Tongue (tissue), 2 donors: Measurements from ENCODE around the gene SNAPC1. TPM values are rescaled to one million over a fixed set of nuclear protein-coding genes. Genes with fewer than 3 reads are reported as not detected.
"Not testable (repeated sequence)": the region's sequence is repeated elsewhere in the genome, so short reads cannot be mapped to it uniquely, and the experiment has no call there.

Source experiments
- DNase-seq: peaks from one replicate; pipeline ENCODE4 v3.0.0-alpha.2; 2015
- total RNA-seq: library from RNA; depleted of rRNA; stranded (reverse); fragments of >200 nt; gene quantifications from one replicate; pipeline ENCODE4 v1.2.3, GENCODE V29; 2014

The SNAPC1 gene, protein sequence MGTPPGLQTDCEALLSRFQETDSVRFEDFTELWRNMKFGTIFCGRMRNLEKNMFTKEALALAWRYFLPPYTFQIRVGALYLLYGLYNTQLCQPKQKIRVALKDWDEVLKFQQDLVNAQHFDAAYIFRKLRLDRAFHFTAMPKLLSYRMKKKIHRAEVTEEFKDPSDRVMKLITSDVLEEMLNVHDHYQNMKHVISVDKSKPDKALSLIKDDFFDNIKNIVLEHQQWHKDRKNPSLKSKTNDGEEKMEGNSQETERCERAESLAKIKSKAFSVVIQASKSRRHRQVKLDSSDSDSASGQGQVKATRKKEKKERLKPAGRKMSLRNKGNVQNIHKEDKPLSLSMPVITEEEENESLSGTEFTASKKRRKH
- total RNA-seq, result 7.0 TPM

DNA sequence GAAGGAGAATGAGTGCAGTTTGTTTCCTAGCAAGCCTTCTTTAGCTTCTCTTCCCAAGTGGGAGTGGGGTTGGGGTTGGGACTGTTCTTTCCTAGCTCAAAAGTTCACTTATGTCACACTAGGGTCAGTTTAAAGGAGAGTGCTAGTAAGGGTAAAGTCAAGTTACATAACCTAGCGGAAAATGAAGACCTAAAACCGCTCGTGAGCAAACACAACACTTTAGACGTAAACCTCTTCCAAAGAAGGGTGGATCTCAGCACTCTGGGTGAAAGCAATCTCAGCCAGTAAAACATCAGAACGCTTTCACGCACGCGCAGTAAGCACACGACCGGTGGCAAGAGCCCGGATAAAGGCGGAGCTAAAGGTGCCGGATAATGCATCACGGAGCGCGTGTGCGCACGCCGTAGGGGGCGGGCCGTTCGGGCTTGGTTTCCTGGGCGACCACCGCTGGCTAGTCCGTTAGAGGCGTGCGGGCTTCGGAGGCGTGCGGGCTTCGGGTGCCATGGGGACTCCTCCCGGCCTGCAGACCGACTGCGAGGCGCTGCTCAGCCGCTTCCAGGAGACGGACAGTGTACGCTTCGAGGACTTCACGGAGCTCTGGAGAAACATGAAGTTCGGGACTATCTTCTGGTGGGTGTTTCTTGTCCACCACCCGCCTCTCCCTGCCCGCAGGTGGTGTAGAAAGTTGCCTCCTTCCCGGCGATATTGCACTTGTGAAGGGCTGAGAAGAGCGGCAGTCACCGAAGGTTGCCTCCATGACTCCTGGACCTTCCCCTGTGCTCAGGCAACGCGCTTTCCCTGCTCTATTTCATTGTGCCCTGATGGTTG lies at the start of gene SNAPC1:
SNAPC1 (plus strand) TSS at position 462 of the 828 bp plus-strand sequence; CDS start at position 503, 41 bp downstream.
- peak; percentile 100 for DNase-seq

DNA sequence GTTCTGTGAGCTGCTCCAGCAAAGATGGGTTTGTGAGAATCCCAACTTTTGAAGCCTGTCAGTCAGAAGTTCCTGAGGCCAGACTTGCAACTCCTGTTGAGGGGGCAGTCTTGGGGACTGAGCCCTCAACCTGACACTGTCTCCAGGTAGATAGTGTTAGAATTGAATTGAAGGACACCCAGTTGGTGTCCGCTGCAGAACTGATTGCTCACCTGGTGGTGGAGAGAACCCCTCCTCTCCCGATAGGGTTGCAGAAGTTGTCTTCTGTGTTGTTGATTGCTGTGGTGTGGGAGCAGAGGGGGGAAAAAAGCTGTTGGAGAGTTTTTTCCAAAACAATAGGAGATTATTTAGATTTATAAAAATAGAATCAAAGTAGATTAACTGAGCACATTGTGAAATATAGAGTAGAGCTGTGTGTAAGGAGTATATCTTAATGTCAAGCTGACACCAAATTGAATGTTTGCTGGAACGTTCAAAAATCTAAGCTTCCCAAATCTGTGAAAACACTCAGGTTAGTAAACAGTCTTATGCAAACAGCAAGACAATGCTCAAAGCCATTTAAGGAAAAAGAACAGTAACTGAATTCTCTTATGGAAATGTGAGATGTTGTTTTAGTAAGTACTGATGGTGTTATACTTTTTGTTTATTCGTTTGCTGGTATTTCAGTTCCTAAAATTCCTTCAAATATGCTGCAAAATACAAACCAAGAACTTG lies 48.3 kb upstream of the SNAPC1 start:
- no peak for DNase-seq

DNA sequence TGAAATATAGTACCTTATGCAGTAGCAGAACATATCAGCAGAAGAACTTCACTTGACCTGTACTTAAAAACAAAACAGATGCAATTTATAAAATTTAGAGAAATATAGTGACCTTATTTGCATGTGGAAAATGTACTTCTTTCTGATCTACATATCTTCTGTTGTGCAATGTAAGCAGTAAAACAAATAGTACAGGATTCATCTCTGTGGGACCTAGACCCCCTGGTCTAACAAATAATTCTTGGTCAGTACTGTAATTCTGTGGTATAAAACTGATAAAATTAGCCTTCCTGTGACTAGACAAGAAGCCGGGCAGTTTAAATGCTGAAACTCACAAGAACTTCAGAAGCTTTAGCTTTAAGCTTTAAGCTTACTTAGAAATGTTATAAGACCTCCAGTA lies 45.3 kb upstream of the SNAPC1 start:
- DNase-seq, result no peak

DNA sequence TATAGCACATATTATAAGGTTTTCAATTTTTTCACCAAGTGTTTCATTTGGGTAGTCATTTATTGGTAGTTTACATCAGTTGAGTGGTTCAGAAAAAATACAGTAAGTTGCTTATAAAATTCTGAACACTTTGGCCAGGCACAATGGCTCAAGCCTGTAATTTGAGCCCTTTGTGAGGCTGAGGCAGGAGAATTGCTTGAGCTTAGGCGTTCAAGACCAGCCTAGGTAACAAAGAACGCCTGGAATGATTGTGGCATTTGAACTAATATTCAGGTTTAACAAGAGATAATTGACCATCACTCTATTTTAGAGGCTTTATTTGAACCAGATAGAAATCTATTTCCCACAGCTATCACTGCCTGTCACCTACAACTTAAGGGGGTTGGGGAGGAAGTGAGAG lies 44.2 kb upstream of the SNAPC1 start:
- DNase-seq, result no peak

DNA sequence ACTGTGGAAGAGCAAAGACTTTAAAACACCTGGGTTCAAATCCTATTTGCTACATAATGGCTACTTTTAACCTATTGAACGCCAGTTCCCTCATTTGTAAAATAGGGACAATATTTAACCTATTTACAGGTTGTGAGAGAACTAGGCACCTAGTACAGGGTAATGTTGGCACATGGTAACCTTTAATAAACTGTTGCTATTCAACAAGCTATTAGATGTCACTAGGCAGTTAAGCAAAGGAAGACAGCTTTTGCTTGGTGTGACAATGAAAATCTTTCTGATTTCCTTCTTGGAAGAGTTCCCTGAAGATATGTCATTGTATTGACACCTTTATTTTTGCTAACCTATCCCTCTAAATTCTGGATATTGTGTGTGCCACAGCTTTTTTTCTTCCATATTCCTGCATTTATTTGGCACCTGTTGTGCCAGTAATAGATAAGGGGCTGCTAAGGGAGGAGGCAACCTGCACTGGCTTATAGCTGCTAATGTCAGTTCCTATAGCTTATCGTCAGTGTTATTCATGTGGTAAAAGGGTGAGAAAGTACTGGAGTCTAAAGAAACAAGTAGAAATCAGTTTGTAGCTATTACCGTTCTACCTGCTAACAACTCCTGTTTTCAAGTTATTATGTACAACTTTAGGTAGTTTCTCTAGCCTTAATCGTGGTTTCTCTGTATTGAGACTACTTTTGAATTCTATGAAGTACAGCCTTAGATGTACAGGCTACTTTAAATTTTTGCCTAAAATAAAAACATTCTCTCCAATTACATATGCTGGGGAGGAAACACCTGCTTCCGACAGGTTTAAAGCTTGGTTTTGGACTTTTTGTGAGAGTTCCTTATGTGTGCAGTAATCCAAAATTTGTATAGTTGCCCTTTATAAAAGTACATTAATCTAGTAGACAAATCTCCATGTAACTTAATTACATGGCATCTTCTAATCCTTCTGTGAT lies 42.6 kb upstream of the SNAPC1 start:
- DNase-seq, result no peak

DNA sequence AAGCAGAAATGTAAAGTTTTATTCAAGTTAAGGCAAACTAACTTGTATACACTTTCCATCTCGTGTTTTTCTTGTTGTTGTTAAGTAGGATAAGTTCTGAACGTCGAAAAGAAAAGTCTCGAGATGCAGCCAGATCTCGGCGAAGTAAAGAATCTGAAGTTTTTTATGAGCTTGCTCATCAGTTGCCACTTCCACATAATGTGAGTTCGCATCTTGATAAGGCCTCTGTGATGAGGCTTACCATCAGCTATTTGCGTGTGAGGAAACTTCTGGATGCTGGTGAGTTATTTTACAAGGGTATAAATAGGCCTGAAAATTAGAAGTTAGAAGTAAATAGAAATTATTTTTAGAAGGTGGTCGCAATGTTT lies 41.9 kb upstream of the SNAPC1 start:
- DNase-seq, result no peak

DNA sequence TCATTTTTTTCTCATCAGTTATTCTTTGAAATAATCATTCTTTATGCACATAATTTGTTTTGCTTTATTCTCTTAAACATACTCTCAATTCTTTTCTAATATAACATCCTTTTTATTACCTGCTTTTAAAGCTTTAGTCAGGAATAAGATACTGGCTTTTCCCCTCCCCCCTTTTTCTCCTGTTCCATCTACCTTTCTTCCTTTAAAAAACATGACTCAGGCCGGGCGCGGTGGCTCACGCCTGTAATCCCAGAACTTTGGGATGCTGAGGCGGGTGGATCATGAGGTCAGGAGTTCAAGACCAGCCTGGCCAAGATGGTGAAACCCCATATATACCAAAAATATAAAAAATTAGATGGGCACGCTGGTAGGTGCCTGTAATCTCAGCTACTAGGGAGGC lies 41.5 kb upstream of the SNAPC1 start:
- DNase-seq, result no peak

DNA sequence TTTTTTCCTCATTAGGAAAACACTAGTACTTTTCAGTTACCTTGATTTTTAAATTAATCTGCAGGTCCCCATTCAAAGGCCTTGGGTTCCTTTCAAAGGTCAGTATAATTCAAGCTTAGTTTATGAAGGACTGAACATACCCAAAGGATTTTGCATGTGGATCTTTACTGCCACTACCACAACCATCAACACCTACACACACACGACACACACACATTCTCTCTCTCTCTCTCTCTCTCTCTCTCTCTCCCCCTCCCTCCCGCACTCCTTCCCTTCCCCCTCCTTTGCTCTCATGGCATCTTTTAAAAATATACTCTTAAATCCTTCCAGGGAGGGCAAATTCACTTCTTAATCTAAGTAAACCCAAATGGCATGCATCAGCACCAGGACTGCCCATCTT lies 38.1 kb upstream of the SNAPC1 start:
- no peak for DNase-seq

DNA sequence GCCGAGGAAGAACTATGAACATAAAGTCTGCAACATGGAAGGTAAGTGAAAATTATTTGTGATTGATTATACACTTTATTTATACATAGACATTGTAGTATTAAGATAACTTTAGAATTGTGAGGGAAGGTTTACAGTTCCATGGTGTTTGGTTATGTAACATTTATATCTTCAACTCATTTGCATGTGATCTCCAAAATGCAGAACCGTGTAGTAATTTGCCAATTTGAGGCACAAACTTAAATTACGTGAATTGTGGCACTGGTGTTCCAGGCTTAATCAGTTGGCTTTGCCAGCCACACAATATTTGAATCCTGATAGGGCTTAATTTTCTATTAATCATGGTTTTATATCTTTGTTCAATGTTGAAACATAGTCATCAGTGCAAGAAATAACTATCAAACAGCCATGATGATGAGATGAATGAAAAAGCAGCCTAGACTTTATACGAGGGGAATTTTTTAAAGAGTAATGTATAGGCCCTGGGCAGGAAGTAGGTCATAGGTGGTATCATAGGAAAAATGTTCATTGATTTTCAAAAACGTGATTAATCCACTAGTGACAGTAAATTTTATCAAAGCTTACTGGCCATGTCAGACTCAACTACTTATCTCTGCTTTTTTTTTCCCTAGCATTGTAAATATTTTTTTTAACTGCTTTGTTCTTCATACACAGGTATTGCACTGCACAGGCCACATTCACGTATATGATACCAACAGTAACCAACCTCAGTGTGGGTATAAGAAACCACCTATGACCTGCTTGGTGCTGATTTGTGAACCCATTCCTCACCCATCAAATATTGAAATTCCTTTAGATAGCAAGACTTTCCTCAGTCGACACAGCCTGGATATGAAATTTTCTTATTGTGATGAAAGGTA lies 35.2 kb upstream of the SNAPC1 start:
- DNase-seq, result no peak

DNA sequence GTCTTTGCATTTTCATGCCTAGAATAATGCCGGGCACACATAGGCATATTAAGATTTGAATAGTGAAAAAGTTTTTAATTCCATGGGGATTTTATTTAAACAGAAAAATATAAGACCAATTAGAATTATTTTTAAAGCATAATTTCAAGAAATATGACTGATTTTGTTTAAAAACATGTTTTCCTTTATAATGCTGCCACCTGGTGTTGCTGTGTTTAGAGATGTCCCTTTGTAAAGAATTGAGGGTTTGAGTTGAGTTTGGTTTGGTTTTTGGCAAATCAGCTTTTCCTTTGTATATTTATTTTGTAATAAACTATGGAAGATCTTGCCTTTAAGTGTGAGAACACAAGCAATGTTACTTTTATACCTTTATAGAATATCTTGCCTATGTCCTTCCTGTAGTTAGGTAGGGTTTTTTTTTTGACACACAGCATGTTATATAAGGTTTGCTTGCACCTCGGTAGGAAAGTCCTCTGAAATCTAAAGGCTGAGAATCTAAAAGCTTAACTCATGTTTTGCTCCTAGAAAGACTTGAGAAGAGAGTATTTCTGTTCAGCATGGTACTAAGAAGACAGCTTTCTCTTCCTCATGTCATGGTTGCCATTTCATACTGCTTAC lies 31.4 kb upstream of the SNAPC1 start:
- peak; percentile 54 for DNase-seq

DNA sequence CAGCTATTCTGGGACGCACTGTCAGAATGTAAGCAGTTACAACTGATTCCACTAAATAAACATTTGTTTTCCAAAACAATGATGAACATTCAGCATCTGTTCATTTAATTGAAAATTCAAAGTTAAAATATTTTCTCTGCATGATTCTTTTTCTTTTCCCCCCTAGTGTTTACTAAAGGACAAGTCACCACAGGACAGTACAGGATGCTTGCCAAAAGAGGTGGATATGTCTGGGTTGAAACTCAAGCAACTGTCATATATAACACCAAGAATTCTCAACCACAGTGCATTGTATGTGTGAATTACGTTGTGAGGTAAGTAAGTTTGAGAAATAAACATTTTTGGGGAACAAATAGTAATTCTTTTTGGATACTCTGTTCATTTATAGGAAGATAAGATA lies 28.2 kb upstream of the SNAPC1 start:
- no peak for DNase-seq

DNA sequence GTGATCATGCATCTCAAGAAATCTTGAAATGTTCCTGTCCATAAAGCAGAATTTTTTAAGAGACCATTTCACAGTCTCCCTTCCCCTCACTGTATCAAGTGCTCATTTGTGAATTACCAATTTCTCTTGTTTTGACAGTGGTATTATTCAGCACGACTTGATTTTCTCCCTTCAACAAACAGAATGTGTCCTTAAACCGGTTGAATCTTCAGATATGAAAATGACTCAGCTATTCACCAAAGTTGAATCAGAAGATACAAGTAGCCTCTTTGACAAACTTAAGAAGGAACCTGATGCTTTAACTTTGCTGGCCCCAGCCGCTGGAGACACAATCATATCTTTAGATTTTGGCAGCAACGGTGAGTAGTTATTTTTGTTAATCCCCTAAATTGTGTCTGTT lies 25.5 kb upstream of the SNAPC1 start:
- no peak for DNase-seq

DNA sequence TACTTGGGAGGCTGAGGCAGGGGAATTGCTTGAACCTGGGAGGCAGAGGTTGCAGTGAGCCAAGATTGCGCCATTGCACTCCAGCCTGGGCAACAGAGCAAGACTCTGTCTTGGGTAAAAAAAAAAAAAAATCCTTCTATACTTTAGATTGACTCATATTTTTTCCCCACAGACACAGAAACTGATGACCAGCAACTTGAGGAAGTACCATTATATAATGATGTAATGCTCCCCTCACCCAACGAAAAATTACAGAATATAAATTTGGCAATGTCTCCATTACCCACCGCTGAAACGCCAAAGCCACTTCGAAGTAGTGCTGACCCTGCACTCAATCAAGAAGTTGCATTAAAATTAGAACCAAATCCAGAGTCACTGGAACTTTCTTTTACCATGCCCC lies 24.3 kb upstream of the SNAPC1 start:
- no peak for DNase-seq

DNA sequence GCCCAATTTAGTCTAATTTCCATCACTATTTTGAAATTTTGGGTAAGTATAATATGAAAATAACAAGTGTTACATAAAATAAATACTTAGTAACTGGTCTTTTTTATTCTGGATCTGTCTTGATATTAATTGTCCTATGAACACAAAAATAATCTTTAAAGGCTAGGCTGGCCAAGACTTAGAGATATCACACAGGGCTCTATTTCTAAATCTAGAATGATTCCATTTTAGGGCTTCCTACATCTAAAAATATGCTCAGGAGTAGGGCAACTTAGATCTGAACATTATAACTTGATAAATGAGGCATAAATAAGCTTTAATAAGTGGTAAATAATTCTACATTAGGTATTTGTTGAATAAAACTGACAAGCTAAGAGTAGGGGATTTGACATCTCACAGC lies 23.1 kb upstream of the SNAPC1 start:
- no peak for DNase-seq

DNA sequence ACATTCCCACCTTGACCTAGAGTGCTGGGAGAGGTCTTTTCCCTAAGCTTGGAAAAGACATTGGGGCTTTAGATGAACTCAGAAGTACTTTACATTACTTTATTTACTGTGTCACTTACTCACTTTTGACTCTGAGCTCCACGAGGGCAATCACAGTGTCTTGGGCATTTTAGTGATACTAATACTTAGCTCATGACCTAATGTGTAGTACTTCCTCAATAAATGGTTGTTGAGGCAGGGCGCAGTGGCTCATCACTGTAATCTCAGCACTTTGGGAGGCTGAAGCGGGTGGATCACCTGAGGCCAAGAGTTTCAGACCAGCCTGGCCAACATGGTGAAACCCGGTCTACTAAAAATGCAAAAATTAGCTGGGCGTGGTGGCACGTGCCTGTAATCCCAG lies 19.8 kb upstream of the SNAPC1 start:
- no peak for DNase-seq

DNA sequence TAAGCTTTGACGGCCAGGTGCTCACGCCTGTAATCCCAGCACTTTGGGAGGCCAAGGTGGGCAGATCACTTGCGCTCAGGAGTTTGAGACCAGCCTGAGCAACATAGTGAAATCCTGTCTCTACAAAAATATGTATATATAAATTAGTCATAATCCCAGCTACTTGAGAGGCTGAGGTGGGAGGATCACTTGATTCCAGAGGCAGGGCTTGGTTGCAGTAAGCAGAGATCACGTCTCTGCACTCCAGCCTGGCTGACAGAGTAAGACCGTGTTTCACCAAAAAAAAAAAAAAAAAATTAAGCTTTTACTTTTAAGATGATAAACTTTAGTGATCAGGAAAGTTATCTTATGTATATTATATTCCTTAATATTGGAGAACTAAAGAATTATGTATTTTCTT lies 18.0 kb upstream of the SNAPC1 start:
- no peak for DNase-seq

DNA sequence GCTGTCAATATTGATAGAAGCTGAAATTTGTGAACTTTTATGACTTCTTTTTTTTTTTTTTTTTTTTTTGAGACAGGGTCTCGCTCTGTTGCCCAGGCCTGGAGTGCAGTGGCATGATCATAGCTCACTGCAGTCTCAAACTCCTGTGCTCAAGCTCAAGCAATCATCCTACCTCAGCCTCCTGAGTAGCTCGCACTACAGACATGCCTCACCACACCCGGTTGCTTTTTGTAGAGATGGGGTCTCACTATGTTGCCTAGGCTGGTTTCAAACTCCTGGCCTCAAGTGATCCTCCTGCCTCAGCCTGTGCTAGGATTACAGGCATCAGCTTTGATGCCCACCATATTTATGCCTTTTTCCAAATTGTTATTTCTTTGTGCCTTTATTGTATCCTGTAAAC lies 15.9 kb upstream of the SNAPC1 start:
- DNase-seq, result not testable (repeated sequence)

DNA sequence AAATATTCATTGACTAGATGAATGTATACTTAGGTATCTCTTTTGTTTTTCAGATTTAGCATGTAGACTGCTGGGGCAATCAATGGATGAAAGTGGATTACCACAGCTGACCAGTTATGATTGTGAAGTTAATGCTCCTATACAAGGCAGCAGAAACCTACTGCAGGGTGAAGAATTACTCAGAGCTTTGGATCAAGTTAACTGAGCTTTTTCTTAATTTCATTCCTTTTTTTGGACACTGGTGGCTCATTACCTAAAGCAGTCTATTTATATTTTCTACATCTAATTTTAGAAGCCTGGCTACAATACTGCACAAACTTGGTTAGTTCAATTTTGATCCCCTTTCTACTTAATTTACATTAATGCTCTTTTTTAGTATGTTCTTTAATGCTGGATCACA lies 15.3 kb upstream of the SNAPC1 start:
- no peak for DNase-seq

DNA sequence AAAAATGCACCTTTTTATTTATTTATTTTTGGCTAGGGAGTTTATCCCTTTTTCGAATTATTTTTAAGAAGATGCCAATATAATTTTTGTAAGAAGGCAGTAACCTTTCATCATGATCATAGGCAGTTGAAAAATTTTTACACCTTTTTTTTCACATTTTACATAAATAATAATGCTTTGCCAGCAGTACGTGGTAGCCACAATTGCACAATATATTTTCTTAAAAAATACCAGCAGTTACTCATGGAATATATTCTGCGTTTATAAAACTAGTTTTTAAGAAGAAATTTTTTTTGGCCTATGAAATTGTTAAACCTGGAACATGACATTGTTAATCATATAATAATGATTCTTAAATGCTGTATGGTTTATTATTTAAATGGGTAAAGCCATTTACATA lies 14.9 kb upstream of the SNAPC1 start:
- DNase-seq, result no peak

DNA sequence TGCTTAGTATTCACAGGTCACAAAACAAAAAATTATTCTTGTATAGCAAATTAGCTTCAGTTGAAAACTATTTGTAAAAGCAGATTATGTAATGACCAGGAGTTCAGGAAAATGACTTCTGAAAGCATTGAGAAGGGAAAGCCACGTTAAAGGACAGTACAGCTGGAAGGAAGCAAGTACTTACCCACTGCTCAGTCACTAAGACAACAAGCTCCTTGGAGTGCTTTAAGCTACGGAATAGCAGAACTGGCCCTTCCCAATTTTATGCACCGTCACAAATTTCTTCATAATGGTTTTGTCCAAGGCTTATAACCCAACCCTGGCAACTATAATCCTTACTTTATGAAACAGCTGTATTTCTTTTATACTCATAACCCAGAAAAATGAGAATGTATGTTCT lies 13.0 kb upstream of the SNAPC1 start:
- DNase-seq, result peak; percentile 11
